HepG2 (cell line): Measurements from ENCODE around the gene CDNF. TPM values are rescaled to one million over a fixed set of nuclear protein-coding genes. Genes with fewer than 3 reads are reported as not detected.

Experiments
- ATAC-seq: fragments of 200-7000 bp; cut with Tn5 transposase; 3 replicates; pipeline ENCODE4 v1.9.1; 2020; ENCODE audit warnings: mild to moderate bottlenecking, moderate library complexity
- BruUV-seq: library from RNA; stranded (reverse); fragments of 400-500 nt; replicated peaks from 2 replicates; lab custom pipeline; 2021; lab: Mats Ljungman, UMichigan
- CTCF ChIA-PET: fragments of 300-600 bp; formaldehyde crosslinking; extraction: SDS; loops from one replicate; lab custom pipeline; 2021; ENCODE audit warnings: low total read pairs, inconsistent platforms, low intra/inter-chr PET ratio; lab: Yijun Ruan, JAX
- POLR2A ChIA-PET: fragments of 350-600 bp; sonication (Branson Sonifier 250); formaldehyde crosslinking; loops from one replicate; lab custom pipeline; 2020; ENCODE audit warnings: antibody characterized with exemption, inconsistent platforms; lab: Yijun Ruan, JAX
- DNase-seq: peaks from one replicate; pipeline ENCODE4 v3.0.0-alpha.2; 2015; ENCODE audit warnings: low spot score
- FAIRE-seq: peaks from 3 replicates; lab custom pipeline; 2011; peaks lifted over from hg19 to GRCh38; lab: Jason Lieb, UNC
- H2AFZ ChIP-seq: one replicate; pipeline ENCODE4 v1.6.1; 2011; ENCODE audit warnings: low read length, inconsistent platforms
- H3K27ac ChIP-seq: fragments of 300-600 bp; 3 replicates; pipeline ENCODE4 v1.8.0; 2011; ENCODE audit warnings: mixed run types, mild to moderate bottlenecking, mixed read lengths, low read length, inconsistent platforms; ENCODE audit not compliant: insufficient read depth; ENCODE audit errors: extremely low read length
- H3K27me3 ChIP-seq, 2 experiments: fragments of 200-600 bp in 1 of 2; 2 replicates in 1 of 2; 3 replicates in 1 of 2; pipeline versions ENCODE4 v1.6.0 to v1.8.0; 2011; ENCODE audit warnings: low read length in 2 of 2, mild to moderate bottlenecking in 2 of 2, moderate library complexity in 2 of 2, inconsistent platforms in 1 of 2; ENCODE audit not compliant: insufficient read depth in 2 of 2, control insufficient read depth in 1 of 2
- H3K36me3 ChIP-seq, 2 experiments: fragments of 200-600 bp in 1 of 2; replicated peaks in 1 of 2; 2 replicates in 1 of 2; 3 replicates in 1 of 2; pipeline versions ENCODE4 v1.5.1 to v1.8.0; 2011; ENCODE audit warnings: low read length in 2 of 2, inconsistent platforms in 1 of 2; ENCODE audit not compliant: insufficient read depth in 2 of 2, control insufficient read depth in 1 of 2
- H3K4me1 ChIP-seq: 2 replicates; pipeline ENCODE4 v1.5.1; 2012; ENCODE audit warnings: low read length, inconsistent platforms; ENCODE audit not compliant: insufficient read depth
- H3K4me2 ChIP-seq: 2 replicates; pipeline ENCODE4 v1.6.0; 2011; ENCODE audit warnings: low read depth, low read length, inconsistent platforms
- H3K4me3 ChIP-seq, 3 experiments: fragments of 200-600 bp in 1 of 3; sonication (generic), shearing (Covaris generic) in 1 of 3; replicated peaks in 1 of 3; 2 replicates each; pipeline ENCODE4 v1.5.1; 2011 to 2016; ENCODE audit warnings: low read length in 3 of 3, inconsistent platforms in 2 of 3, low read depth in 2 of 3, mild to moderate bottlenecking in 2 of 3, control low read depth in 1 of 3, mixed read lengths in 1 of 3; ENCODE audit not compliant: insufficient read depth in 1 of 3
- H3K79me2 ChIP-seq: one replicate; pipeline ENCODE4 v1.6.1; 2011; ENCODE audit warnings: low read length, inconsistent platforms; ENCODE audit not compliant: insufficient read depth
- H3K9ac ChIP-seq: 2 replicates; pipeline ENCODE4 v1.6.0; 2011; ENCODE audit warnings: mild to moderate bottlenecking, low read depth, low read length, inconsistent platforms; ENCODE audit not compliant: insufficient read depth
- H3K9me3 ChIP-seq: 2 replicates; pipeline ENCODE4 v1.5.1; 2012; ENCODE audit warnings: mild to moderate bottlenecking, low read length
- H4K20me1 ChIP-seq: 2 replicates; pipeline ENCODE4 v1.6.0; 2011; ENCODE audit warnings: inconsistent platforms, mild to moderate bottlenecking, low read length, moderate library complexity; ENCODE audit not compliant: insufficient read depth
- CBFB ChIP-seq: sonication (generic); formaldehyde crosslinking; IDR thresholded peaks from 2 replicates; pipeline ENCODE4 v1.4.0; 2020; ENCODE audit warnings: missing genetic modification reagents
- CREM ChIP-seq, 2 experiments: sonication (generic) in 1 of 2; formaldehyde crosslinking in 1 of 2; IDR thresholded peaks; 2 replicates each; pipeline versions ENCODE4 v1.4.0 to v1.6.1; 2016 to 2020; ENCODE audit warnings: antibody characterized with exemption in 1 of 2, mild to moderate bottlenecking in 1 of 2, missing genetic modification reagents in 1 of 2
- FOXJ3 ChIP-seq: sonication (generic); formaldehyde crosslinking; IDR thresholded peaks from 2 replicates; pipeline ENCODE4 v1.4.0; 2020; ENCODE audit warnings: missing genetic modification reagents, mild to moderate bottlenecking, borderline replicate concordance
- HOXA9 ChIP-seq: sonication (generic); formaldehyde crosslinking; IDR thresholded peaks from 2 replicates; pipeline ENCODE4 v1.8.1; 2022; ENCODE audit warnings: missing genetic modification reagents, mild to moderate bottlenecking, moderate library complexity, borderline replicate concordance
- POLR2AphosphoS2 ChIP-seq: IDR thresholded peaks from 2 replicates; pipeline ENCODE4 v1.6.1; 2011; ENCODE audit warnings: low read depth, low read length, improper control_type of control experiment
- SRSF4 ChIP-seq: fragments of 200-400 bp; formaldehyde crosslinking; IDR thresholded peaks from one replicate; pipeline ENCODE4 v1.6.1; 2018; ENCODE audit warnings: mild to moderate bottlenecking, low read depth, low read length, moderate library complexity; ENCODE audit not compliant: poor library complexity, severe bottlenecking
- XBP1 ChIP-seq: sonication (generic); formaldehyde crosslinking; IDR thresholded peaks from 2 replicates; pipeline ENCODE4 v1.5.0; 2020; ENCODE audit warnings: missing genetic modification reagents
- ZIK1 ChIP-seq: sonication (generic); formaldehyde crosslinking; IDR thresholded peaks from 2 replicates; pipeline ENCODE4 v1.5.0; 2020; ENCODE audit warnings: mild to moderate bottlenecking, low read depth, missing genetic modification reagents, borderline replicate concordance
- ZSCAN20 ChIP-seq: sonication (generic); formaldehyde crosslinking; IDR thresholded peaks from 2 replicates; pipeline ENCODE4 v1.4.0; 2020; ENCODE audit warnings: missing genetic modification reagents, mild to moderate bottlenecking, borderline replicate concordance
- WGBS: methylation state at CpG from one replicate; pipeline ENCODE4 v1.1.6; 2017; ENCODE audit warnings: low lambda C conversion rate; 5-methylcytosine and 5-hydroxymethylcytosine counted together
- in situ Hi-C: cut with HindIII; loops from 2 replicates; pipeline ENCODE4 v1.10.0; 2017; ENCODE audit warnings: low pct_unique_long_range_greater_than_20kb; ENCODE audit not compliant: extremely low pct_ligation_motif_present
- intact Hi-C: fragments of 100-400 bp; cut with micrococcal nuclease; formaldehyde crosslinking; loops from one replicate; pipeline ENCODE4 v1.10.0; 2022; ENCODE audit not compliant: unreplicated experiment
- polyA plus RNA-seq, 8 experiments: library from polyadenylated mRNA; depleted of rRNA in 3 of 8; stranded (reverse) in 7 of 8; unstranded in 1 of 8; fragments of >200 nt; fragmentation: Illumina TruSeq in 4 of 8; extraction: Trizol in 4 of 8; gene quantifications; 2 replicates each; pipeline versions ENCODE4 v1.2.1 to v1.2.3, GENCODE V29; 2011 to 2016; ENCODE audit warnings: low read depth in 4 of 8, missing spikeins in 1 of 8, mixed read lengths in 1 of 8; ENCODE audit not compliant: insufficient read depth in 1 of 8
- total RNA-seq, 5 experiments: library from RNA; depleted of rRNA; stranded (reverse); fragments of >200 nt; fragmentation: Illumina TruSeq; extraction: Trizol; gene quantifications; 2 replicates each; pipeline ENCODE4 v1.2.3, GENCODE V29; 2016; ENCODE audit warnings: low read depth in 1 of 5
- TF ChIP-seq, protein P1 (sequence below), 2 experiments: IDR thresholded peaks; 2 replicates each; pipeline ENCODE4 v1.6.1; 2011 to 2012; ENCODE audit warnings: low read length in 2 of 2, borderline replicate concordance in 1 of 2, low read depth in 1 of 2, mild to moderate bottlenecking in 1 of 2, moderate library complexity in 1 of 2
- TF ChIP-seq, protein P2 (sequence below): sonication (generic); formaldehyde crosslinking; IDR thresholded peaks from 2 replicates; pipeline ENCODE4 v1.8.0; 2022; ENCODE audit warnings: low read depth, missing genetic modification reagents
- TF ChIP-seq, protein P3 (sequence below): fragments of 450-650 bp; IDR thresholded peaks from 2 replicates; pipeline ENCODE4 v1.6.1; 2017

CDNF gene
- total and polyA plus RNA-seq, 2 of the 13 experiments (the other 11 are each of a cell fraction or from before 2014, with no cell fraction given), result 0.29 to 0.33 TPM

DNA sequence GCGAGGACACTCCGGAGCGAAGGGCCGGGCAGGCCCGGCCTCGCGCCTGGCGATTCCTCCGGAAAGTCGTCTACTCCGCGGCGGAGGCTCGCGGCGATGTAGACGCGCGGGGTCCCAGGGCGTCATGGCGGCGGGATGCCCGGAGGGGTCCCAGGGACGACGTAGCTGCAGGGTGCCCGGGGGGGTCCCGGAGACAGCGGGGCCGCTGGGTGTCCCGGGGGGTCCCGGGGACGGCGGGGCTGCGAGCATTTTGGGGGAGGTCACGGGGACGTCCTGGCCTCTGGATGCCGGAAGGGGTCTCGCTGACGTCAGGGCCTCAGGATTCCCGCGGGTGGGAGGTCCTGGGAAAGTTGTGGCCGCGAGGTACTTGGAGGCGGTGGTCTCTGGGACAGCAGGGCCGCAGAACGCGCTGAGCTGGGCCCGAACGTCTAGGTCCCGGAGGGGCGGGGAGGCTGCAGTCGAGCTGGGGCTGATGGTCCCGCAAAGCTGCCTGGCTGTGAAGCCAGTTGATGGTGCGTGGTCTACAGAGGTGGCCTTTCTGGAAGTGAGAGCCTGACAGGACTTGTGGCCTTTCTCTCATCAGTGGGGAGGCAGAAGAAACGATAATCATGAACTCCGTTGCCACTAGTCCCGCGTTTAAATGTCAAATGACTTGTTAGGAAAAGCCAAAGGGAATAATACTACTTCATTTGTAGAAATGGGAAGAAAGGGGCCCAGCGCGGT lies 906 bp upstream of the CDNF start:
- CTCF ChIA-PET, result no interaction called here
- Histone ChIP-seq H4K20me1 (peaks cover 4% of the 10 kb centered on the region; the same call in 1 of the 2 replicates), H3K27ac (peak overlapping the region; percentile 83), H3K9me3 (no peaks in the 10 kb centered on the region), H2AFZ (no peak overlapping the region), H3K27me3 (no peaks in the 10 kb centered on the region; a peak in 1 of 5 replicates), H3K36me3 (peaks cover 11 to 30% of the 10 kb centered on the region in 2 experiments), H3K4me1 (peaks cover 17% of the 10 kb centered on the region), H3K9ac (peak overlapping the region; percentile 92), H3K4me3 (peak overlapping the region; percentile 79 to 98 (median 93)), H3K4me2 (peak overlapping the region; percentile 82), H3K79me2 (peaks cover 25% of the 10 kb centered on the region)
- POLR2A ChIA-PET, result interaction anchor here (0.9 to 3.7 kb wide), 11 partner anchors 9 to 654 kb away, joined by 3 to 54 read pairs (median 4); partner anchors contain the start of genes MEIG1 and SUV39H2
- BruUV-seq, result no TSS peak
- WGBS, result under 1% methylated on average over 15 of the region's 60 CpGs
- intact Hi-C loops, result loop anchor here (1.0 to 10.0 kb wide), 5 partner anchors 40 to 341 kb away; partner anchors contain the start of genes DCLRE1C, MEIG1 and SUV39H2
- DNase-seq (peak; percentile 18), ATAC-seq (peak; percentile 59), FAIRE-seq (no peak)
- in situ Hi-C loops, result no loop called here
- TF ChIP-seq ZSCAN20 (CRISPR knock-in tag), result no peak
- TF ChIP-seq HOXA9 (CRISPR knock-in tag), result peak; percentile 79; the same call in 1 of the 2 replicates
- no peak for TF ChIP-seq SRSF4
- TF ChIP-seq ZIK1 (CRISPR knock-in tag), result no peak; the same call in 1 of the 2 replicates
- no peak; the same call in 1 of the 2 replicates for TF ChIP-seq CBFB (CRISPR knock-in tag)
- no peak for TF ChIP-seq XBP1
- TF ChIP-seq, protein P1, sequence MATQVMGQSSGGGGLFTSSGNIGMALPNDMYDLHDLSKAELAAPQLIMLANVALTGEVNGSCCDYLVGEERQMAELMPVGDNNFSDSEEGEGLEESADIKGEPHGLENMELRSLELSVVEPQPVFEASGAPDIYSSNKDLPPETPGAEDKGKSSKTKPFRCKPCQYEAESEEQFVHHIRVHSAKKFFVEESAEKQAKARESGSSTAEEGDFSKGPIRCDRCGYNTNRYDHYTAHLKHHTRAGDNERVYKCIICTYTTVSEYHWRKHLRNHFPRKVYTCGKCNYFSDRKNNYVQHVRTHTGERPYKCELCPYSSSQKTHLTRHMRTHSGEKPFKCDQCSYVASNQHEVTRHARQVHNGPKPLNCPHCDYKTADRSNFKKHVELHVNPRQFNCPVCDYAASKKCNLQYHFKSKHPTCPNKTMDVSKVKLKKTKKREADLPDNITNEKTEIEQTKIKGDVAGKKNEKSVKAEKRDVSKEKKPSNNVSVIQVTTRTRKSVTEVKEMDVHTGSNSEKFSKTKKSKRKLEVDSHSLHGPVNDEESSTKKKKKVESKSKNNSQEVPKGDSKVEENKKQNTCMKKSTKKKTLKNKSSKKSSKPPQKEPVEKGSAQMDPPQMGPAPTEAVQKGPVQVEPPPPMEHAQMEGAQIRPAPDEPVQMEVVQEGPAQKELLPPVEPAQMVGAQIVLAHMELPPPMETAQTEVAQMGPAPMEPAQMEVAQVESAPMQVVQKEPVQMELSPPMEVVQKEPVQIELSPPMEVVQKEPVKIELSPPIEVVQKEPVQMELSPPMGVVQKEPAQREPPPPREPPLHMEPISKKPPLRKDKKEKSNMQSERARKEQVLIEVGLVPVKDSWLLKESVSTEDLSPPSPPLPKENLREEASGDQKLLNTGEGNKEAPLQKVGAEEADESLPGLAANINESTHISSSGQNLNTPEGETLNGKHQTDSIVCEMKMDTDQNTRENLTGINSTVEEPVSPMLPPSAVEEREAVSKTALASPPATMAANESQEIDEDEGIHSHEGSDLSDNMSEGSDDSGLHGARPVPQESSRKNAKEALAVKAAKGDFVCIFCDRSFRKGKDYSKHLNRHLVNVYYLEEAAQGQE (IDR thresholded peaks at IDR 0.05; ENCODE audit: borderline replicate concordance in 1 of 2, low read depth in 1 of 2, low read length in 2 of 2), result 0 out of 4 replicates have a peak, but pooled peaks of 1 of the 2 experiments have one; percentile 1
- no peak for TF ChIP-seq FOXJ3 (CRISPR knock-in tag)
- no peak for TF ChIP-seq POLR2AphosphoS2
- TF ChIP-seq CREM (IDR thresholded peaks at IDR 0.05), result no peak
- no peak for TF ChIP-seq CREM (CRISPR knock-in tag; IDR thresholded peaks at IDR 0.05)
- TF ChIP-seq, protein P2, sequence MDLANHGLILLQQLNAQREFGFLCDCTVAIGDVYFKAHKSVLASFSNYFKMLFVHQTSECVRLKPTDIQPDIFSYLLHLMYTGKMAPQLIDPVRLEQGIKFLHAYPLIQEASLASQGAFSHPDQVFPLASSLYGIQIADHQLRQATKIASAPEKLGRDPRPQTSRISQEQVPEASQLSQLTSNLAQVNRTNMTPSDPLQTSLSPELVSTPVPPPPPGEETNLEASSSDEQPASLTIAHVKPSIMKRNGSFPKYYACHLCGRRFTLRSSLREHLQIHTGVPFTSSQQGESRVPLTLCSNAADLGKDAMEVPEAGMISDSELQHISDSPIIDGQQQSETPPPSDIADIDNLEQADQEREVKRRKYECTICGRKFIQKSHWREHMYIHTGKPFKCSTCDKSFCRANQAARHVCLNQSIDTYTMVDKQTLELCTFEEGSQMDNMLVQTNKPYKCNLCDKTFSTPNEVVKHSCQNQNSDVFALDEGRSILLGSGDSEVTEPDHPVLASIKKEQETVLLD (CRISPR knock-in tag), result no peak; the same call in 1 of the 2 replicates
- TF ChIP-seq, protein P3, sequence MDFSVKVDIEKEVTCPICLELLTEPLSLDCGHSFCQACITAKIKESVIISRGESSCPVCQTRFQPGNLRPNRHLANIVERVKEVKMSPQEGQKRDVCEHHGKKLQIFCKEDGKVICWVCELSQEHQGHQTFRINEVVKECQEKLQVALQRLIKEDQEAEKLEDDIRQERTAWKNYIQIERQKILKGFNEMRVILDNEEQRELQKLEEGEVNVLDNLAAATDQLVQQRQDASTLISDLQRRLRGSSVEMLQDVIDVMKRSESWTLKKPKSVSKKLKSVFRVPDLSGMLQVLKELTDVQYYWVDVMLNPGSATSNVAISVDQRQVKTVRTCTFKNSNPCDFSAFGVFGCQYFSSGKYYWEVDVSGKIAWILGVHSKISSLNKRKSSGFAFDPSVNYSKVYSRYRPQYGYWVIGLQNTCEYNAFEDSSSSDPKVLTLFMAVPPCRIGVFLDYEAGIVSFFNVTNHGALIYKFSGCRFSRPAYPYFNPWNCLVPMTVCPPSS, result no peak
